ENCODE measurements around the gene FAM193A. TPM values are rescaled to one million over a fixed set of nuclear protein-coding genes. Genes with fewer than 3 reads are reported as not detected.
"Not testable (repeated sequence)": the region's sequence is repeated elsewhere in the genome, so short reads cannot be mapped to it uniquely, and the experiment has no call there.

Gene FAM193A
- total RNA-seq, 4 donors from 2014 or later: 17.1 to 51.2 (median 28.1) TPM

DNA sequence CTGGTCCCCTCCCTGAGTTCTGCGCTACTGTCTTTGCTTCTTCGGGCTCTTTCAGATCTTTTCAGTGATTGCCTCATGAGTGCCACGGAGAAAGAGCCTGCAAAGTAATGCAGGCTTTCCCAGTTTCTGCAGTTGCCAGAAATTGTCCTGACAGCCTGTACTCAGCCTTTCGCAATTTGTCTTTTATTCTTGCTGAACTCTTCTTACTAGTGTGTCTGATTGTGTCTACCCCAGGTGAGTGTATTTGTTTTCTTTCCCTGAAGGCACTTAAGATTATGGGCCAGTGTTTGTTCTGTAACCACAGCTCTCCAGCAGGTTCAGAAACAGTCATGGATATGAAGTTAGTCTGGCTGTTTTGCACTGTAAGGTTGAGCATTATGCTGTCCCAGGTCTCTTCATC is 47.1 kb downstream of the FAM193A start:
- no peak for DNase-seq
- H3K9me3 ChIP-seq: no peaks in the 10 kb centered on the region
- no peak for TF ChIP-seq POLR2A (IDR thresholded peaks at IDR 0.05)
- TF ChIP-seq, protein P1, sequence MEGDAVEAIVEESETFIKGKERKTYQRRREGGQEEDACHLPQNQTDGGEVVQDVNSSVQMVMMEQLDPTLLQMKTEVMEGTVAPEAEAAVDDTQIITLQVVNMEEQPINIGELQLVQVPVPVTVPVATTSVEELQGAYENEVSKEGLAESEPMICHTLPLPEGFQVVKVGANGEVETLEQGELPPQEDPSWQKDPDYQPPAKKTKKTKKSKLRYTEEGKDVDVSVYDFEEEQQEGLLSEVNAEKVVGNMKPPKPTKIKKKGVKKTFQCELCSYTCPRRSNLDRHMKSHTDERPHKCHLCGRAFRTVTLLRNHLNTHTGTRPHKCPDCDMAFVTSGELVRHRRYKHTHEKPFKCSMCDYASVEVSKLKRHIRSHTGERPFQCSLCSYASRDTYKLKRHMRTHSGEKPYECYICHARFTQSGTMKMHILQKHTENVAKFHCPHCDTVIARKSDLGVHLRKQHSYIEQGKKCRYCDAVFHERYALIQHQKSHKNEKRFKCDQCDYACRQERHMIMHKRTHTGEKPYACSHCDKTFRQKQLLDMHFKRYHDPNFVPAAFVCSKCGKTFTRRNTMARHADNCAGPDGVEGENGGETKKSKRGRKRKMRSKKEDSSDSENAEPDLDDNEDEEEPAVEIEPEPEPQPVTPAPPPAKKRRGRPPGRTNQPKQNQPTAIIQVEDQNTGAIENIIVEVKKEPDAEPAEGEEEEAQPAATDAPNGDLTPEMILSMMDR (IDR thresholded peaks at IDR 0.05): no peak
- no peak overlapping the region for H3K4me3 ChIP-seq
- H3K27me3 ChIP-seq: no peaks in the 10 kb centered on the region
- H3K27ac ChIP-seq: no peak overlapping the region
- peaks cover 4 to 6% of the 10 kb centered on the region in 2 donors for H3K4me1 ChIP-seq
- no peaks in the 10 kb centered on the region for H3K36me3 ChIP-seq
- intact Hi-C loops (cut with DNase I; ENCODE audit: low total_unique reads): no loop called here

DNA sequence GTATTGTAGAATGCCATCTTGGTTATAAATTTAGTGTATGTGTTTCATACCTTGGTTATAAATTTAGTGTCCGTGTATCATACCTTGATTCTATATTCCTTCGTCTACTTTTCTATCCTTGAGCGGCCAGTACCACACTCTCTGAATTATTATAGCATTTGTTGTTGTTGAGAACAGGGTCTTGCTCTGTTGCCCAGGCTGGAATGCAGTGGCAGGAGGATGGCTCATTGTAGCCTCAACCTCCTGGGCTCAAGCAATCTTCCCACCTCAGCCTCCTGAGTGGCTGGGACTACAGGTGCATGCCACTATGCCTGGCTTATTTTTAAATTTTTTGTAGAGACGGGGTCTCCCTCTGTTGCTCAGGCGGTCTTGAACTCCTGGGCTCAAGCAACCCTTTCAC is 50.1 kb downstream of the FAM193A start:
- no peaks in the 10 kb centered on the region for H3K36me3 ChIP-seq
- DNase-seq: no peak
- no peaks in the 10 kb centered on the region for H3K27me3 ChIP-seq
- H3K4me1 ChIP-seq: peaks cover 4 to 6% of the 10 kb centered on the region in 2 donors
- H3K27ac ChIP-seq: no peak overlapping the region
- H3K9me3 ChIP-seq: no peaks in the 10 kb centered on the region
- intact Hi-C loops (cut with DNase I; ENCODE audit: low total_unique reads): no loop called here
- TF ChIP-seq POLR2A (IDR thresholded peaks at IDR 0.05): no peak
- TF ChIP-seq, protein P1 (IDR thresholded peaks at IDR 0.05): no peak
- no peak overlapping the region for H3K4me3 ChIP-seq

DNA sequence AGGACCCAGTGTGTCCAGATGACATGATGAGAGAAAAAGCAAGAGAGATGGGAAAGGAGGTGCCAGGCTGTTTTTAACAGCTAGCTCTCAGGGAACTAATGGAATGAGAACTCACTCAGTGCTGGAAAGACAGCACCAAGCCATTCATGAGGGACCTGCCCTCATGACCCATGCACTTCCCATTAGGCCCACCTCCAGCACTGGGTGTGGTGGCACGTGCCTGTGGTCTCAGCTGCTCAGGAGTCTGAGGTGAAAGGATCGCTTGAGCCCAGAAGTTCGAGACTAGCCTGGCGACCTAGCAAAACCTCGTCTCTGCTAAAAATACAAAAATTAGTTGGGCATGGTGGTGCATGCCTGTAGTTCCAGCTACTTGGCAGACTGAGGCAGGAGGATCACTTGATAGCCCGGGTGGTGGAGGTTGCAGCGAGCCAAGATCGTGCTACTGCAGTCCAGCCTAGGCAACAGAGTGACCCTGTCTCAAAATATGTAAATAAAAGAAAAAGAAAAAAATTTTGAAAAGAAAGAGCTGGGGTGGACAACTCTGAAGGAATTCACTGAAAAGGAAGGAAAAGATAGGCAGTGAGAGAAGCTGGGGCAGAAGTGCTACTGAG is 50.9 kb downstream of the FAM193A start:
- Histone ChIP-seq H3K27ac (no peak overlapping the region), H3K36me3 (no peaks in the 10 kb centered on the region), H3K9me3 (no peaks in the 10 kb centered on the region), H3K27me3 (no peaks in the 10 kb centered on the region), H3K4me1 (peaks cover 4 to 7% of the 10 kb centered on the region in 2 donors), H3K4me3 (no peak overlapping the region)
- no peak for TF ChIP-seq POLR2A (IDR thresholded peaks at IDR 0.05)
- TF ChIP-seq, protein P1 (IDR thresholded peaks at IDR 0.05): no peak
- intact Hi-C loops (cut with DNase I; ENCODE audit: low total_unique reads): no loop called here
- DNase-seq: no peak

DNA sequence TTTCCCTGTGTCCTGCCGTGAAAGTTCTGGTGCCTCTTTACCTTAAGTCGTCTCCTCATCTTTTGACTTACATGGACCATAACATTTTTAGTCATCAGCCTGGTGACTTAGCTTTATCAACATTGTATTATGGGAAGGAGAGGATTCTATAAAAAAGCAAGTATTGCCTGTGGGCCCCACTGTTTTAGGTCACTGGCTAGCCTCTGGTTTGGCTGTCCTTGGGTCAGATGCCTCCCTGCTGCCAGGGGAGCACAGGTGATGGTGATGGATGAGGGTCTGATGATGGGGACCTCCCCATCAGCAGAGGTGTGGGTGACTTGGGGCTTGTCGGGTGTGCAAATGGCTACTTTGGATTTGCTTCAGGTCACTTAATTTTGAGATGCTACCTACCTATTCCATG is 51.8 kb downstream of the FAM193A start:
- Histone ChIP-seq H3K4me1 (peaks cover 4 to 14% of the 10 kb centered on the region in 2 donors), H3K27me3 (no peaks in the 10 kb centered on the region), H3K27ac (no peak overlapping the region), H3K4me3 (no peak overlapping the region), H3K36me3 (no peaks in the 10 kb centered on the region), H3K9me3 (no peaks in the 10 kb centered on the region)
- TF ChIP-seq POLR2A (IDR thresholded peaks at IDR 0.05): no peak
- TF ChIP-seq, protein P1 (IDR thresholded peaks at IDR 0.05): no peak
- intact Hi-C loops (cut with DNase I; ENCODE audit: low total_unique reads): no loop called here
- no peak for DNase-seq

DNA sequence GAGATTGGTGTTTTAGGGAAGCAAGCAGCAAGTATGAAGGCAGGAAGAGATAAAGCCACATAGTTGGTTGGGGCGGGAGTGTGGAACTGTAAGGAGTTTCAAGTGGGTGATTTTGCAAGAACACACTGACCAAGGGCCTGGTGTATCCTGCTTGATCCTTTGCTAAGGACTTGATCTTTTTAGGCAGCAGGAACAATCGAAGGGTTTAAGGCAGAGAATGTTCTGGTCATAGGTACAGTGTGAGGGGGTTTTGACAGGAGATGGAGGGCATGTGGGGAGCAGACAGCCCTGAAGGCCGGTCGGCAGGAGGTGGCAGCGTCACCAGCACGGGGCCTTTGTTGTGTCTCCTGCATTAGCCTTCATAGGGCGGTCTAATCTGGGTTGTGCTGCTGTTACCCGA is 54.7 kb downstream of the FAM193A start:
- no peak overlapping the region for H3K4me3 ChIP-seq
- no peak for DNase-seq
- no peak for TF ChIP-seq POLR2A (IDR thresholded peaks at IDR 0.05)
- H3K27me3 ChIP-seq: no peaks in the 10 kb centered on the region
- H3K4me1 ChIP-seq: peaks cover 4 to 14% of the 10 kb centered on the region in 2 donors
- intact Hi-C loops (cut with DNase I; ENCODE audit: low total_unique reads): no loop called here
- no peaks in the 10 kb centered on the region for H3K36me3 ChIP-seq
- no peaks in the 10 kb centered on the region for H3K9me3 ChIP-seq
- H3K27ac ChIP-seq: no peak overlapping the region

DNA sequence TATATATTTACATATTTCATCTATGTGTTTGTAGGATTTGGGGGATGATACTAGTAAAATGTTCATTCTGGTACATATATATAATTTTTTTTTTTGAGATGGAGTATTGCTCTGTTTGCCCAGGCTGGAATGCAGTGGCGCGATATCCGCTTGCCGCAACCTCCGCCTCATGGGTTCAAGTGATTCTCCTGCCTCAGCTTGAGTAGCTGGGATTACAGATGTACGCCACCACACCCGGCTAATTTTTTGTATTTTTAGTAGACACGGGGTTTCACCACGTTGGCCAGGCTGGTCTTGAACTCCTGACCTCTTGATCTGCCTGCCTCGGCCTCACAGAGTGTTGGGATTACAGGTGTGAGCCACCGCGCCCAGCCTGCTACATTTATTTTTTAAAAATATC is 55.6 kb downstream of the FAM193A start:
- H3K4me1 ChIP-seq: peaks cover 2 to 11% of the 10 kb centered on the region in 2 donors
- intact Hi-C loops (cut with DNase I; ENCODE audit: low total_unique reads); H3K27me3 ChIP-seq; H3K27ac ChIP-seq; H3K36me3 ChIP-seq; H3K9me3 ChIP-seq; H3K4me3 ChIP-seq: not testable (repeated sequence)
- DNase-seq: peak in 1 of 2 donors; percentile 9
